GM18868 (cell line): Measurements from ENCODE around the gene VPS33A.
"Not testable (repeated sequence)": the region's sequence is repeated elsewhere in the genome, so short reads cannot be mapped to it uniquely, and the experiment has no call there.

Source experiments
- ATAC-seq: cut with Tn5 transposase; IDR thresholded peaks from one replicate; pipeline ENCODE4 v1.9.1; 2021; ENCODE audit warnings: mild to moderate bottlenecking, moderate library complexity; ENCODE audit not compliant: unreplicated experiment

The VPS33A gene

GRCh38 chr12:122266230-122266901 lies at the start of gene VPS33A:
Gene VPS33A, minus strand, starts transcription at chr12:122266494. Its CDS starts 86 bp downstream, at chr12:122266408.
- peak; percentile 83 for ATAC-seq

- no peak for ATAC-seq
These were observed 46.6 kb upstream of the VPS33A start for GRCh38 chr12:122312926-122313325.

GRCh38 chr12:122311696-122312095 lies 45.4 kb upstream of the VPS33A start:
- ATAC-seq = no peak

GRCh38 chr12:122310626-122311333 lies 44.5 kb upstream of the VPS33A start:
- ATAC-seq = no peak

GRCh38 chr12:122309564-122310121 lies 43.3 kb upstream of the VPS33A start:
- ATAC-seq = no peak

GRCh38 chr12:122308811-122309210 lies 42.5 kb upstream of the VPS33A start:
- no peak for ATAC-seq

- no peak for ATAC-seq
These were observed 40.1 kb upstream of the VPS33A start for GRCh38 chr12:122306407-122306806.

GRCh38 chr12:122304924-122305323 lies 38.6 kb upstream of the VPS33A start:
- no peak for ATAC-seq

- no peak for ATAC-seq
These were observed 36.8 kb upstream of the VPS33A start for GRCh38 chr12:122303068-122303467.

- no peak for ATAC-seq
These were observed 31.9 kb upstream of the VPS33A start for GRCh38 chr12:122298071-122298748.

- no peak for ATAC-seq
These were observed 31.2 kb upstream of the VPS33A start for GRCh38 chr12:122297494-122297893.

- no peak for ATAC-seq
These were observed 29.6 kb upstream of the VPS33A start for GRCh38 chr12:122295877-122296276.

- ATAC-seq = no peak
These were observed 26.8 kb upstream of the VPS33A start for GRCh38 chr12:122293081-122293480.

GRCh38 chr12:122291431-122291830 lies 25.1 kb upstream of the VPS33A start:
- ATAC-seq = no peak

GRCh38 chr12:122283680-122284079 lies 17.4 kb upstream of the VPS33A start:
- no peak for ATAC-seq

- ATAC-seq = no peak
These were observed 15.8 kb upstream of the VPS33A start for GRCh38 chr12:122282061-122282460.

GRCh38 chr12:122276242-122276641 lies 9.9 kb upstream of the VPS33A start:
- no peak for ATAC-seq

GRCh38 chr12:122275459-122275858 lies 9.2 kb upstream of the VPS33A start:
- no peak for ATAC-seq

GRCh38 chr12:122265886-122266229 lies 436 bp downstream of the VPS33A start:
- ATAC-seq = peak; percentile 37

GRCh38 chr12:122265476-122265875 lies 818 bp downstream of the VPS33A start:
- no peak for ATAC-seq

GRCh38 chr12:122260735-122261134 lies 5.6 kb downstream of the VPS33A start:
- ATAC-seq = not testable (repeated sequence)

- ATAC-seq = not testable (repeated sequence)
These were observed 7.4 kb downstream of the VPS33A start for GRCh38 chr12:122258939-122259338.
